Smooth muscle cell (in vitro differentiated cells): ENCODE data around the gene ASPA. TPM values are rescaled to one million over a fixed set of nuclear protein-coding genes. Genes with fewer than 3 reads are reported as not detected.

Experiments used
- DNase-seq: peaks from one replicate; lab custom pipeline; 2025; ENCODE audit not compliant: unreplicated experiment; lab: John Stamatoyannopoulos, UW
- H2AFZ ChIP-seq: fragments of 200-600 bp; sonication (generic); 2 replicates; pipeline ENCODE4 v1.6.0; 2016; ENCODE audit warnings: antibody characterized with exemption, low read depth, mild to moderate bottlenecking
- H3F3A ChIP-seq: fragments of 200-600 bp; sonication (generic); 2 replicates; pipeline ENCODE4 v1.6.0; 2017; ENCODE audit warnings: antibody characterized with exemption, low read depth
- H3K27ac ChIP-seq: fragments of 200-600 bp; sonication (generic); 2 replicates; pipeline ENCODE4 v1.5.1; 2016; ENCODE audit warnings: low read depth, mild to moderate bottlenecking
- H3K27me3 ChIP-seq: fragments of 200-600 bp; sonication (generic); 2 replicates; pipeline ENCODE4 v1.6.1; 2016; ENCODE audit warnings: low read depth, mild to moderate bottlenecking
- H3K36me3 ChIP-seq: fragments of 200-600 bp; sonication (generic); 2 replicates; pipeline ENCODE4 v1.5.1; 2016; ENCODE audit warnings: low read depth
- H3K4me1 ChIP-seq: fragments of 200-600 bp; sonication (generic); 2 replicates; pipeline ENCODE4 v1.5.1; 2016; ENCODE audit warnings: low read depth
- H3K4me2 ChIP-seq: fragments of 200-600 bp; sonication (generic); 2 replicates; pipeline ENCODE4 v1.6.0; 2016; ENCODE audit warnings: mild to moderate bottlenecking
- H3K4me3 ChIP-seq: fragments of 200-600 bp; sonication (generic); 2 replicates; pipeline ENCODE4 v1.5.1; 2016; ENCODE audit warnings: mild to moderate bottlenecking
- H3K79me2 ChIP-seq: fragments of 200-600 bp; sonication (generic); 2 replicates; pipeline ENCODE4 v1.6.0; 2016; ENCODE audit warnings: low read depth, mild to moderate bottlenecking
- H3K9ac ChIP-seq: fragments of 200-600 bp; sonication (generic); 2 replicates; pipeline ENCODE4 v1.6.0; 2016; ENCODE audit warnings: low read depth
- H3K9me3 ChIP-seq: fragments of 200-600 bp; sonication (generic); replicated peaks from 2 replicates; pipeline ENCODE4 v1.5.1; 2016; ENCODE audit warnings: low read depth
- H4K20me1 ChIP-seq: fragments of 200-600 bp; sonication (generic); 2 replicates; pipeline ENCODE4 v1.6.0; 2016; ENCODE audit warnings: low read depth
- WGBS: methylation state at CpG from one replicate; pipeline ENCODE4 v1.1.7; 2016; ENCODE audit warnings: low lambda C conversion rate; 5-methylcytosine and 5-hydroxymethylcytosine counted together
- polyA plus RNA-seq: library from polyadenylated mRNA; unstranded; fragments of >200 nt; fragmentation: Nextera tagmentation; extraction: Ambion mirVana; gene quantifications from 2 replicates; pipeline ENCODE4 v1.2.1, GENCODE V29; 2016
- total RNA-seq: library from RNA; depleted of rRNA; stranded (reverse); fragments of >200 nt; gene quantifications from 2 replicates; pipeline ENCODE4 v1.2.3, GENCODE V29; 2014
- TF ChIP-seq, protein P1 (sequence below): fragments of 200-600 bp; sonication (generic); IDR thresholded peaks from 2 replicates; pipeline ENCODE4 v1.5.1; 2017; ENCODE audit warnings: borderline replicate concordance, mild to moderate bottlenecking, antibody characterized with exemption; ENCODE audit not compliant: insufficient read depth, poor library complexity, severe bottlenecking

ASPA gene
- total and polyA plus RNA-seq, 2 experiments from 2014 or later = not detected

DNA sequence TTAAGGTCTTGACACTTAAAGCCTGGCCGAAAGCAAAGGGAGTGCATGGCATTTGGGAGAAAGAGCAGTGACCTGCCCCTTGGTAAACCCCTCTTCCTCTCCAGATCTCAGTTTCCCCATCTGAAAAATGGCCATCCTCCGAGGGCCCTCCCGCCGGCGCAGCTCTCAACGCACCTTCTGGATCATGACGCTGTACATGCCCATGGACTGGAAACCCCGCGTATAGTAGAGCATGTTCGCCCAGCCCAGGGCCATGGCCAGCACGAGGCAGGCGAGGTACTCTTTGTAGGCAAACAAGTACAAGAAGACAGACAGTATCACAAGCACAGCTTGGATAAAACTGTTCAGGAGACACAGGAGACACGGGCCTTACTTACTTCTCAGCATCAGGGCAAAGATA is 48.2 kb downstream of the ASPA start:
- no peak overlapping the region for H3K27ac ChIP-seq
- H3F3A ChIP-seq = no peaks in the 10 kb centered on the region
- H3K9me3 ChIP-seq = no peaks in the 10 kb centered on the region
- no peaks in the 10 kb centered on the region for H4K20me1 ChIP-seq
- H3K4me1 ChIP-seq = no peaks in the 10 kb centered on the region
- H3K4me2 ChIP-seq = no peak overlapping the region
- H3K79me2 ChIP-seq = no peaks in the 10 kb centered on the region
- H3K36me3 ChIP-seq = no peaks in the 10 kb centered on the region
- 90% methylated on average over 13 of the region's 13 CpGs for WGBS
- H3K4me3 ChIP-seq = no peak overlapping the region
- H2AFZ ChIP-seq = no peak overlapping the region
- TF ChIP-seq, protein P1, sequence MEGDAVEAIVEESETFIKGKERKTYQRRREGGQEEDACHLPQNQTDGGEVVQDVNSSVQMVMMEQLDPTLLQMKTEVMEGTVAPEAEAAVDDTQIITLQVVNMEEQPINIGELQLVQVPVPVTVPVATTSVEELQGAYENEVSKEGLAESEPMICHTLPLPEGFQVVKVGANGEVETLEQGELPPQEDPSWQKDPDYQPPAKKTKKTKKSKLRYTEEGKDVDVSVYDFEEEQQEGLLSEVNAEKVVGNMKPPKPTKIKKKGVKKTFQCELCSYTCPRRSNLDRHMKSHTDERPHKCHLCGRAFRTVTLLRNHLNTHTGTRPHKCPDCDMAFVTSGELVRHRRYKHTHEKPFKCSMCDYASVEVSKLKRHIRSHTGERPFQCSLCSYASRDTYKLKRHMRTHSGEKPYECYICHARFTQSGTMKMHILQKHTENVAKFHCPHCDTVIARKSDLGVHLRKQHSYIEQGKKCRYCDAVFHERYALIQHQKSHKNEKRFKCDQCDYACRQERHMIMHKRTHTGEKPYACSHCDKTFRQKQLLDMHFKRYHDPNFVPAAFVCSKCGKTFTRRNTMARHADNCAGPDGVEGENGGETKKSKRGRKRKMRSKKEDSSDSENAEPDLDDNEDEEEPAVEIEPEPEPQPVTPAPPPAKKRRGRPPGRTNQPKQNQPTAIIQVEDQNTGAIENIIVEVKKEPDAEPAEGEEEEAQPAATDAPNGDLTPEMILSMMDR = no peak
- H3K27me3 ChIP-seq = no peaks in the 10 kb centered on the region
- no peak for DNase-seq
- H3K9ac ChIP-seq = no peak overlapping the region

DNA sequence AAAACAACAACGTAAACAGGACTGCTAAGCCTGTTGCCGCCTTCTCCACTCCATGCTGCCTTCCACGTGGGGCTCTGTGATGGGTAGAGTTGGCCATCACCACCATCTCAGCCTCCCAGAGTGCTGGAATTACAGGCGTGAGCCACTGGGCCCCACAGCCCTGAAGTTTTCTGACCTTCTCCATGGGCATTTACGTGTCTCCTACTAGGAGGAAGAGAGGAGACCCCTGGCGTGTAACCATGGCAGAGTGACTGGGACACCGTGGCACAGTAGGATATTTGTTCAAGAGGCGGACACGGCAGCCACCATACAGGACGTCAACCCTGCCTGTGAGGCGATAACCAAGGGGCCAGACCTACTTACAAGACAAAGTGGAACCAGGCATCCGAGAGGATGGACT is 50.7 kb downstream of the ASPA start:
- no peak overlapping the region for H3K27ac ChIP-seq
- DNase-seq = no peak
- TF ChIP-seq, protein P1 = no peak
- H3K9me3 ChIP-seq = no peaks in the 10 kb centered on the region
- no peaks in the 10 kb centered on the region for H3K36me3 ChIP-seq
- WGBS = 92% methylated on average over 12 of the region's 12 CpGs
- H4K20me1 ChIP-seq = no peaks in the 10 kb centered on the region
- peaks cover 9% of the 10 kb centered on the region for H3K4me1 ChIP-seq
- H3F3A ChIP-seq = no peaks in the 10 kb centered on the region
- no peak overlapping the region for H3K4me3 ChIP-seq
- H3K79me2 ChIP-seq = no peaks in the 10 kb centered on the region
- no peak overlapping the region for H2AFZ ChIP-seq
- H3K4me2 ChIP-seq = no peak overlapping the region
- H3K27me3 ChIP-seq = no peaks in the 10 kb centered on the region
- H3K9ac ChIP-seq = no peak overlapping the region

DNA sequence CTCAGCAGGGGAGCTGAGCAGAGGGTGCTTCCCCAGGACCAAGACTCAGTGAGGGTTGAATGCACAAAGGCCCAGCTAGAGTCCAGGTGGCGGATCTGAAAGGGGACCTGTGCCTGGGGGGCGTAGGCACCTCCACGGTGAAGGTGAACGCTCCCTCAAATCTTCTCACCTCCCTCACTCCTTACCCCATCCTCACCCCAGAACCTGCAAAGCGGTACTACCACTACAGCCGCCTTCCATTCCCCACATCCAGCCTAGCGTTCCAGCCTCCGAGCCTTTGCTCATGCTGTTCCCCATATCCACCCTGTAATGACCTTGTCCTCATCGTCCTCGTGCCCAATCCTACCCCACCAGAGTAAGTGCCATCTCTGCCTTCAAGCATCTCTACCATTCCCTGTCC is 51.2 kb downstream of the ASPA start:
- no peak for DNase-seq
- Histone ChIP-seq H3K79me2 (no peaks in the 10 kb centered on the region), H3K4me1 (peaks cover 9% of the 10 kb centered on the region), H2AFZ (no peak overlapping the region), H3F3A (no peaks in the 10 kb centered on the region), H3K27ac (no peak overlapping the region), H4K20me1 (no peaks in the 10 kb centered on the region), H3K9me3 (no peaks in the 10 kb centered on the region), H3K36me3 (no peaks in the 10 kb centered on the region), H3K4me2 (no peak overlapping the region), H3K27me3 (no peaks in the 10 kb centered on the region), H3K9ac (no peak overlapping the region), H3K4me3 (no peak overlapping the region)
- TF ChIP-seq, protein P1 = no peak
- 96% methylated on average over 10 of the region's 10 CpGs for WGBS

DNA sequence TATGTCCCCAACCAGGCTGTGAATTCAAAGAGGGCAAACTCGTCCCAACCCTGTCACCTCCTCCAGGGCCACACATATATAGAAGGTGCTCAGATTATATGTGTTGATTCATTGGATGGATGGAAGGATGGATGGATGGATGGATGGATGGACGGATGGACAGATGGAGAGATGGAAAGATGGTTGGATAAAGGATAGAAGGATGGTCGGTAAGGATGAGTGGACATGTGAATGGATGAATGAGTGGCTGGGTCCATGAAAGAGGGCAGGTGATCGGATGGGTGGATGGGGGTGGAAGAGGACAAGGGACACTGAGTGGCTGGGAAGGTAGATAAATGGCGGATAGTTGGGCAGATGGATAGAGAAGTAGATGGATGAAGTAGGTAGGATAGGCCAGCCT is 51.7 kb downstream of the ASPA start:
- no peak overlapping the region for H3K27ac ChIP-seq
- H3K36me3 ChIP-seq = no peaks in the 10 kb centered on the region
- 86% methylated on average over 5 of the region's 5 CpGs for WGBS
- DNase-seq = no peak
- no peak overlapping the region for H3K9ac ChIP-seq
- H3K27me3 ChIP-seq = no peaks in the 10 kb centered on the region
- TF ChIP-seq, protein P1 = no peak
- H3F3A ChIP-seq = no peaks in the 10 kb centered on the region
- H4K20me1 ChIP-seq = no peaks in the 10 kb centered on the region
- no peak overlapping the region for H3K4me3 ChIP-seq
- H3K4me2 ChIP-seq = no peak overlapping the region
- no peaks in the 10 kb centered on the region for H3K9me3 ChIP-seq
- no peaks in the 10 kb centered on the region for H3K79me2 ChIP-seq
- H3K4me1 ChIP-seq = peaks cover 9% of the 10 kb centered on the region
- H2AFZ ChIP-seq = no peak overlapping the region
